NCI-H526 treated with DMSO at 0.1 percent for 48 hours (cell line): ENCODE data around the gene NTN5.
"Not testable (repeated sequence)": the region's sequence is repeated elsewhere in the genome, so short reads cannot be mapped to it uniquely, and the experiment has no call there.

ENCODE experiments used
- DNase-seq: peaks from one replicate; lab custom pipeline; 2025; lab: John Stamatoyannopoulos, UW

The NTN5 gene

GRCh38 chr19:48672994-48673393 lies at the start of gene NTN5:
Gene NTN5 (minus strand): TSS chr19:48673017. CDS start chr19:48670986, 2,031 bp downstream.
- DNase-seq = no peak

GRCh38 chr19:48722196-48722708 lies 49.4 kb upstream of the NTN5 start:
- DNase-seq = no peak

- DNase-seq = peak; percentile 96
Measured at GRCh38 chr19:48720613-48721296, 47.9 kb upstream of the NTN5 start.

- DNase-seq = no peak
Measured at GRCh38 chr19:48720251-48720612, 47.4 kb upstream of the NTN5 start.

- DNase-seq = no peak
Measured at GRCh38 chr19:48719263-48720171, 46.7 kb upstream of the NTN5 start, which contains the start of gene MAMSTR. Gene MAMSTR (minus strand): TSS chr19:48719725. CDS start chr19:48719031, 694 bp downstream.

GRCh38 chr19:48718711-48719231 lies 46.0 kb upstream of the NTN5 start:
- no peak for DNase-seq

GRCh38 chr19:48718106-48718505 lies 45.3 kb upstream of the NTN5 start:
- not testable (repeated sequence) for DNase-seq

- DNase-seq = peak; percentile 13
Measured at GRCh38 chr19:48716562-48717291, 43.9 kb upstream of the NTN5 start.

GRCh38 chr19:48715681-48716171 lies 42.9 kb upstream of the NTN5 start:
- peak; percentile 16 for DNase-seq

- peak; percentile 37 for DNase-seq
Measured at GRCh38 chr19:48714759-48715675, 42.2 kb upstream of the NTN5 start.

- peak; percentile 98 for DNase-seq
Measured at GRCh38 chr19:48713864-48714755, 41.3 kb upstream of the NTN5 start.

GRCh38 chr19:48713041-48713863 lies 40.4 kb upstream of the NTN5 start:
- no peak for DNase-seq

GRCh38 chr19:48711106-48711662 lies 38.4 kb upstream of the NTN5 start:
- no peak for DNase-seq

- DNase-seq = no peak
Measured at GRCh38 chr19:48708471-48708870, 35.7 kb upstream of the NTN5 start.

GRCh38 chr19:48705431-48705830 lies 32.6 kb upstream of the NTN5 start:
- DNase-seq = no peak

GRCh38 chr19:48703316-48703715 lies 30.5 kb upstream of the NTN5 start:
- DNase-seq = no peak

GRCh38 chr19:48702701-48703100 lies 29.9 kb upstream of the NTN5 start:
- no peak for DNase-seq

- no peak for DNase-seq
Measured at GRCh38 chr19:48698046-48698445, 25.2 kb upstream of the NTN5 start.
